NCI-H2081 treated with DMSO at 0.1 percent for 48 hours (cell line): ENCODE data around the gene RIT2.
"Not testable (repeated sequence)": the region's sequence is repeated elsewhere in the genome, so short reads cannot be mapped to it uniquely, and the experiment has no call there.

Source experiments
- DNase-seq: peaks from one replicate; lab custom pipeline; 2025; lab: John Stamatoyannopoulos, UW

RIT2 gene

GRCh38 chr18:42760290-42760689, 355.2 kb downstream of the RIT2 start:
- no peak for DNase-seq

DNA sequence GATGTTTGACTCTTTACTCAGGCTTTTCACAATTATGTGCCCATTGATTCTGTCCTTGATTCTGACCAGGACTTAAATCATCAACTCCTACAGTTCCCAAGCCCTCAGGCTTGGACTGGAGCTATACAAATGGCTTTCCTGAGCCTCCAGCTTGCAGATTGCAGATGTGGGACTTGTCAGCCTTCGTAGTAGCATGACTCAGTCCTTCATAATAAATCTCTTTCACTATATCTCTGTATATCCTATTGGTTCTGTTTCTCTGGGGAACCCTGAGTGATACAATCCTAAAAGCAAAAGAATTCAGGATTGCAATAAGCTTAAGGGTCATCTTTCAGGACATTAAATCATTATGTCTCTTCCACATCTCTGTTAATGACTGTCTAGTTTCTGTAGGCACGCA, 356.6 kb downstream of the RIT2 start:
- no peak for DNase-seq

- no peak for DNase-seq
These were observed 359.3 kb downstream of the RIT2 start for GRCh38 chr18:42756214-42756613.

DNA sequence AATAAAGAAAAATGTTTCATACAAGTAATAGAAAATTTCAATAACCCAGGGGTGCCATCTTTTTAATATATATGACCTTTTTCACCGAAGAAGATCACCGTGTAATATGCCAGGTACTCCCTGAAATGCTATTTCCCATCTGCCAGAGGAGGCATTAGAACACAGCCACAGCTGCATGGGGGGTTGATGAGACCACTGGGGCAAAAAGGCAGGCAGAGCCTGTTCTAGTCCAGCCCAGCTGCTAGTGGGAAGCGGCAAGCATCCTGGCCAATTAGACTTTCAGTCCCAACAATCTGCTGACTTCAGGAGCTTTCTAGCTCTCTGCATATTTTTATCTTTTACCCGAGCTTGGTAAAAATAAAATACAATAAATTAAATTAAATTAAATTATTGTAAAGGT, 362.6 kb downstream of the RIT2 start:
- DNase-seq: no peak

GRCh38 chr18:42746794-42747193, 368.7 kb downstream of the RIT2 start:
- no peak for DNase-seq

GRCh38 chr18:42745931-42746330, 369.6 kb downstream of the RIT2 start:
- no peak for DNase-seq

DNA sequence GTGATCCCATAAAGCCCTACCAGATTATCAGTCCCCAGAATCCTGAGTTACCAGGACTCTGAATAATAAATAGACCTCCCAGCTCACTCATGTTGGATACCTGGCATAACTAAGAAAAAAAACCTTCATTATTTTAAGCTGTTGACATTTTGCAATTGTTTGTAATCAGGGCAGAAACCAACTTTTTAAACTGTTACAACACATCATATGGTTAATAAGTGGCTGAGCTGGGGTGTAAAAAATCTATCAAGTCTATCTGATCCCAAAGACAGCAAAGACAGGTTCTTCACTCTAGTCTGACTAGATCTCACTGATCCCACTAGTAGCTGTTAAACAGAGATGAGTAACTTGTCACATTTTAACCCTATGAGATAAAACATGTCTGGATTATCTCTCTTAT, 370.3 kb downstream of the RIT2 start:
- DNase-seq: no peak

GRCh38 chr18:42743373-42744138, 371.9 kb downstream of the RIT2 start:
- DNase-seq: no peak

GRCh38 chr18:42742969-42743368, 372.5 kb downstream of the RIT2 start:
- no peak for DNase-seq

GRCh38 chr18:42742474-42742873, 373.0 kb downstream of the RIT2 start:
- no peak for DNase-seq

- DNase-seq: not testable (repeated sequence)
These were observed 373.6 kb downstream of the RIT2 start for GRCh38 chr18:42741805-42742347.

- DNase-seq: not testable (repeated sequence)
These were observed 374.2 kb downstream of the RIT2 start for GRCh38 chr18:42741299-42741698.

DNA sequence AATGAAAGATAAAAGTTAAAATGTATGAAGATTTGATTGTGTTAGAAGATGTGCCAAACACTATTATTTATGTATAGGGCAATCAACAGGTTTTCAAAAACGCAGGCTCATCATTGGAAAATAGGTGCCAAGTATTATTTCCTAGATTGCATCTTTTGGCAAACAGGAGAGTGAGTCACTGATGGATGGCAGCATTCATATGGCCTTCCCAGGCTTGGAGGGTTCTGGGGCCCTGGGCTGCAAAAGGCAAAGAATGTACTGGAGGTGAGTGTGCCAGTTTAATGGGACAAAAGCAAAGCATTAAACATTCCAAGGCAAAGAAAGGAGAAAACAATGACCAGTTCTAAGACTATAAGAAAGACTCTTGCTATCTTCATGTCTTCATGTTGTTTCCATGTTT, 379.4 kb downstream of the RIT2 start:
- no peak for DNase-seq

DNA sequence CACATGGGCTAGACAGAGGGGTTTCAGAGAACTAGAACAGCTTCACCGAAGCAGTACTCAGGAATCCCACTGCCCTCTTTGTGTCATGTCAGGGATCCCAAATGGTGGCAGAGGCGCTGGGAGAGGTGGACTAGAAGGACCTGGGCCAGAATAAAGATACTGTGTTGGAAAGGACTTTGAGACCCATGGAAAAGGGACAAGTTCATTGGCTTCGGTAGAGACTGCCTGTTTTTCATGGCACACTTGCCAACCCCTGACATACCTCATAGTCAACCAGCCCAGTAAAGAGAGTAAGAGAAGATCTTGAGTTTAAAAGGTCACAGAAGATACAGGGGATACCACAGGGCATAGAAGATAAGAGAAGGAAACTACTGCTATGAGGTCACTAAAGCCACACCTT, 381.0 kb downstream of the RIT2 start:
- DNase-seq: no peak

- no peak for DNase-seq
These were observed 385.2 kb downstream of the RIT2 start for GRCh38 chr18:42730272-42730671.

DNA sequence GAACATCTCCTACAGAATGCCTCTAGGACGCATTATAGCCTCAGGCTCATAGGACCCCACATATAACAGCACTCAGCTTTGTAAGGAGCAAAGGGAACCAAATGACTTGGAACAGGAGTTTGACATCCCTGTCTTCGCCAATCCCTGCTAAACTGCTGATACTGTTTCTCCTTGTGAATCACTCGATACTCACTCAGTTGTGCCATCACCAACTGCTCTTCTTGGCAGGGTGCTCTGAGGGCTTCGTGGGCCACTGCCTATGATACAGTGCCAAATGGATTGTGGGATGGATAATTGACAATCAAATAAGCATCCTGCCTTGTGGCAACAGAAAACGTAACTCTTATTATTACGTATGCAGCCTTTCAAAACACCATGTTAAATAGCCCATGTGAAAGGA, 396.3 kb downstream of the RIT2 start:
- DNase-seq: peak; percentile 19

- DNase-seq: no peak
These were observed 403.4 kb downstream of the RIT2 start for GRCh38 chr18:42712065-42712464.

DNA sequence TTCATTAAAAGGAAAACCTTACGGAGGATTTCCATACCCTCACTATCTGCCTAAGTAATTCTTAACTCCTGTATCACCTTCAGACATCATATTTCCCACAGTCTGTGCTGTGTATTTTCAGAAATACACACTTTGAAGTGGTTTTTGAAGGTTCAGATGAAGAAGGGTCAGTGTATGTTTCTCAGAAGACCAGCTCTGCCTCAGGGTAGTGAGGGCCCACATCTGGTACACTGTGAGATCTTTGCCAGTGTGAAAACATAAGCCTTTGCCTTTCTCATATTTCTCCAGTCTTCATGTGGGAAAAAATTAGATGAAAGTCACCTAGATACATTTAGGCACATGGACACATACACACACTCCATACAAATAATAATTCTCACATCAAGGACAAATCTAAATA, 408.4 kb downstream of the RIT2 start:
- no peak for DNase-seq

DNA sequence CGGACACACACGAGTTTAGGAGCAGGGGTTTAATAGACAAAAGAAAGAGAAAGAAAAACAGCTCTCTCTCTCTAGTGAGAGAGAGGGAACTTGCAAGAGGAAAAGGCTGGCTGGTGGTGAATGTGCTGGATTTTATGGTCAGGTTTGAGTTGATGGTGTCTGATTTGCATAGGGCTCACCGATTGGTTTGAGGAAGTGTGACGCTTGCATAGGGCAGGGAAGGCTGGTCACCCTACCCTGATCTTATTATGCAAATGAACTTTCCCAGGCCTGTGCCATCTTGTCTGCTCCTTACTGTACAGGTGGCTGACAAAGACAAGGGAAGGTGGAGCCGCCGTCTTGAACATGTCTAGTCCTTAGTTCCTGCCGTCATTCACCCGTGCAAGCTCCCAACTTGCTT, 408.9 kb downstream of the RIT2 start:
- no peak for DNase-seq

GRCh38 chr18:42706029-42706608, 409.4 kb downstream of the RIT2 start:
- peak; percentile 6 for DNase-seq
